Tibial nerve (tissue), 4 donors: Measurements from ENCODE around the gene TRIM37.

ENCODE experiments used
- EP300 ChIP-seq, 2 donors: sonication (generic); formaldehyde crosslinking; IDR thresholded peaks; one replicate each; pipeline ENCODE4 v1.6.1; 2017; ENCODE audit warnings: antibody characterized with exemption in 2 of 2, mild to moderate bottlenecking in 1 of 2
- POLR2A ChIP-seq, 2 donors: fragments of 450-650 bp; IDR thresholded peaks; one replicate each; pipeline ENCODE4 v1.6.1; 2017; ENCODE audit warnings: antibody characterized with exemption in 2 of 2, mild to moderate bottlenecking in 2 of 2, moderate library complexity in 2 of 2
- TF ChIP-seq, protein P1 (sequence below), 5 experiments: fragments of 200-600 bp in 3 of 5; fragments of 450-650 bp in 2 of 5; sonication (generic) in 3 of 5; IDR thresholded peaks; one replicate each; pipeline ENCODE4 v1.5.1; 2016 to 2019; ENCODE audit warnings: antibody characterized with exemption in 5 of 5, mild to moderate bottlenecking in 3 of 5, moderate library complexity in 2 of 5

GRCh38 chr17:58980706-58981481 is 125.8 kb downstream of the TRIM37 start:
- TF ChIP-seq POLR2A (IDR thresholded peaks at IDR 0.05): no peak
- TF ChIP-seq, protein P1, sequence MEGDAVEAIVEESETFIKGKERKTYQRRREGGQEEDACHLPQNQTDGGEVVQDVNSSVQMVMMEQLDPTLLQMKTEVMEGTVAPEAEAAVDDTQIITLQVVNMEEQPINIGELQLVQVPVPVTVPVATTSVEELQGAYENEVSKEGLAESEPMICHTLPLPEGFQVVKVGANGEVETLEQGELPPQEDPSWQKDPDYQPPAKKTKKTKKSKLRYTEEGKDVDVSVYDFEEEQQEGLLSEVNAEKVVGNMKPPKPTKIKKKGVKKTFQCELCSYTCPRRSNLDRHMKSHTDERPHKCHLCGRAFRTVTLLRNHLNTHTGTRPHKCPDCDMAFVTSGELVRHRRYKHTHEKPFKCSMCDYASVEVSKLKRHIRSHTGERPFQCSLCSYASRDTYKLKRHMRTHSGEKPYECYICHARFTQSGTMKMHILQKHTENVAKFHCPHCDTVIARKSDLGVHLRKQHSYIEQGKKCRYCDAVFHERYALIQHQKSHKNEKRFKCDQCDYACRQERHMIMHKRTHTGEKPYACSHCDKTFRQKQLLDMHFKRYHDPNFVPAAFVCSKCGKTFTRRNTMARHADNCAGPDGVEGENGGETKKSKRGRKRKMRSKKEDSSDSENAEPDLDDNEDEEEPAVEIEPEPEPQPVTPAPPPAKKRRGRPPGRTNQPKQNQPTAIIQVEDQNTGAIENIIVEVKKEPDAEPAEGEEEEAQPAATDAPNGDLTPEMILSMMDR (IDR thresholded peaks at IDR 0.05): no peak
- no peak for TF ChIP-seq EP300 (IDR thresholded peaks at IDR 0.05)
